HG03571 (cell line): ENCODE measurements around the gene DPYSL3.

Experiments
- ATAC-seq: cut with Tn5 transposase; IDR thresholded peaks from one replicate; pipeline ENCODE4 v1.9.1; 2021; ENCODE audit not compliant: unreplicated experiment

The DPYSL3 gene

DNA sequence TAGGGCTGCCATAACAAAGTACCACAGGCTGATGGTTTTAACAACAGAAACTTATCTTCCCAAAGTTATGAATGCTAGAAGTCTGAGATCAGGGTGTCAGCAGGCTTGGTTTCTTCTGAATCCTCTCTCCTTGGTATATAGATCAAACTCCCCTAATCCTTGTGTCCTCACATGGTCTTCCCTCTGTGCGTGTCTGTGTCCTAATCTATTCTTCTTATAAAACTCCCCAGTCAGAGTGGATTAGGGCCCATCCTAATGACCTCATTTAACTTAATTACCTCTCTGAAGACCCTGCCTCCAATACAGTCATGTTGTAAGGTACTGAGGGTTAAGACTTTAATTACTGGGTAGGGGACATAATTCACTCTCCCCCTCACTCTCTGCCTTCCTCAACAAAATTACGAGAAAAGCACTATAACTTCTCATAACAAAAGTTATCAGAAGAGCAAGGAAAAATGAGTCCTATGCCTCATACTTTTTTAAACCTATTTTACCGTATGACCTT, 68.6 kb downstream of the DPYSL3 start:
- ATAC-seq: no peak

DNA sequence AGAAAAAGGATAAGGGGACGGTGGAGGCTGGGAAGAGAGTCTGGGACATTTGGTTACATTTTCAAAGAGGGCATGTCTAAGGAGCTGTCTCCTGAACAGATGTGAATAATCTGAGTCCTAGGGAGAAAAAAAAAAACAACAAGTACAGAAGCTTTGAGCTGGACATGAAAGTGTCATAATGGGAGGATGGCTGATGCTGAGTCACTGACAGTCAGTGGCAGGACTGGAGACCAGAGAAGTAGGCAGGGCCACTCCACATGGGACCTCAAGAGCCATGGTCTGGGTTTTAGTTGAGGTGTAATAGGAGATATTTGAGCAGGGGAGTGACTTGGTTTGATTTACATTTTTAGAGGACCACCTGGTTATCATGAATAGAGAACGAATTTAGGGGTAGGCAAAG, 70.6 kb downstream of the DPYSL3 start:
- no peak for ATAC-seq

DNA sequence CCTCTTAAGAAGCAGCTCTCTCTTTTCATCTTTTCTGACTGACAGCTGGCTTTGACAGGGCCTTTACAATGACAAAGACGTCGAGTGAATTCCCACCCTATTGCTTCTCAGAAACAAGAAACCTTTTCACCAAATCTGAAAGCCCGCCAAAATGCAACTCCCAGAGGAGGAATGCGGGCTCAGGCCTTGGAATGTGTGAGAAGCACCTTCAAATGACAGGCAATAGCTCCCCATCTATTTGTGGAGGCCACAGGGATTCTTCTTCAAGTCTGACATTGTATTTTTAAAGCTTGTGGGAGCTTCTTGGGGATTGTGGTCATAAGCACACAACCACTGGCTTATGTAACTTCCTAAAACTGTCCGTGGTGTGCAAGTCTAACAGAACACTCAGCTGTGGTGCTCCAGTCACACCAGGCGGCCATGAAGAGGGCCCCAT, 72.7 kb downstream of the DPYSL3 start:
- no peak for ATAC-seq

DNA sequence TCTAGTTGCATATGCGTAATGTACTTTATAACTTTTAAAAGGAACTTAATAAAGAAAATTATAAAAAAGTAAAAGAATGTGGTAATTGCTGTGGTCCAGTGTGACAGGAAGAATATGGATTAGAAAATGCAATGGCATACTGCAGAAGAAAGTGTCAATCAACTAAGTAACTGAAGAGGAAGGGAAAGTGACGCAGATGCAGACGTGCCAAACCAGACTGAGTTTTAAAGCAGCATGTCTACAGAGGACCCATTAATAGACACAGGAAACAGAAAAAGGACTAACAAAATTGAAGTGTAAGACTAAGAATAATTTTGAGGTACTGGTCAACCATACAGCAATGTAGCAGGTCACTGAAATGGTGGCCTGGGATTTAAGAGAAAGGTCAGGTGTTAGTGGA, 73.3 kb downstream of the DPYSL3 start:
- no peak for ATAC-seq

DNA sequence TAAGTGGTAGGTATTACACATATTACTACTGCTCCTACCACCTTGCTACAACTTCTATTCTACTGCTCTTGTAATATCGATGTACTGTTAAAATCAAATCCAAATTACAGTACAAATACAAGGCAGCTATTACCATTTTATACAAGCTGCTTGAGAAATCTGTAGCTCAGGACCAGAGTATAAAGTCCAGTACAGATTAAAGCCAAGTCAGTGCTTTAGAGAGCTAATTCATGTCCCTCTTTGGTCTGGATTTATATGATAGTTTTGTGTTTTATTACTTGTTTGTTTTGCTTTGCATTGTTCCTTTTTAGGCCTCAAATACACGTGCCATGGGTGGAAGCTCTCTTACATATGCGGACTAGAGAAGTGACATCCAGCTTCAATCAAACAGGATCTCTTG, 75.8 kb downstream of the DPYSL3 start:
- ATAC-seq: no peak

DNA sequence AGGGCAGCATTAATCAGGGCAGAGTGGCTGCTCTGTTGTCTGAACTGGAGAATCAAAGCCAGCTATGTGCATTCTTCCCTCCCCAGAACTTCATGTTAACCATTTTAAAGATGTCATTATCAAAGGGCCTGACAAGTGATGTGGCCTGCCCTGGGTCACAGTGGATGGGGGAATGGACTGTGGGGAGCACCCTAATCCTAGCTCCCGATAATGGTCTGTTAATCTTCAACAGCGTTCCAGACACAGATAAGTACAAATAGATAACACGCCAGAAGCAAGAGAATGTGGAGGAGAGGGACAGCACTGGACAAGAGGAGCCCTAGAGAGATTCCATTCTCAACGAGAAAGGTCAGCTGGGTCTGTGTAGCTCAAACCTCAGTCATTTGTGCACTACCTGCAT, 77.5 kb downstream of the DPYSL3 start:
- no peak for ATAC-seq

DNA sequence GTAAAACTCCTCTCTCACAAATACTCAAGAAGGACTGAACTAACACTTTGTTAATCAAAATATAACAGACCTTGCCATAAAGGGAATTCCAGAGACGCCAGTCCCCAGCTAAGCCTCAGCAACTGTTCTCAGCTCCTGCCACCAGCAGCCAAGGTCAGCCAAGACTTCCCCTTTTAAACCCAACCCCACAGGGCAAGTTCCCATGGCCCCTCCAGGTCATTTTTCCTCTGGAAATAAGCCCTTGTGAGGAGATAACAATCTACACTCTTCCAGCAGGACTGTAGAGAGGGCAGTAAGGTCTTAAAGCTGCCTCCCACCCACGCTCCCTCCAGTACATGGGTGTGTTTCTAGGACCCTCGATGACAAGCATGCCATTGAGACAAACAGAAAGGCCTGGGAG, 78.3 kb downstream of the DPYSL3 start:
- ATAC-seq: no peak

DNA sequence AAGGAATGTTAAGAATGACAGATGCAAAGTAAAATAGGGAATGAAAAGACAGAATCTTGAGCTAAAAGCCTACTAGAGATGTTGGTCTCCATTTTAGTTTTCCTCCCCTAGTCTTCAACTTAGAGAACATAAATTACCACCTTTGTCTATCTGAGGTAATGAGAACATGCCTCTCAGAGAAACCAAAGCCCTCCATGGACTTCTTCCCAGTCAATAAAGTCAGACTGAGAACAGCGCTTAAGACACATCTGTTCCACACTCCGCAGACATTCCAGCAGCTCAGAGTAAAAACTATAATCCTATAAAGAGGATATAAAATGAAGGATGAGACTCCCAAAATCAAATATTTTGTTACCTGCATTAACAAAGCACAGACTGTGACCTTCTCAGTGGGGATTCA, 79.2 kb downstream of the DPYSL3 start:
- no peak for ATAC-seq

DNA sequence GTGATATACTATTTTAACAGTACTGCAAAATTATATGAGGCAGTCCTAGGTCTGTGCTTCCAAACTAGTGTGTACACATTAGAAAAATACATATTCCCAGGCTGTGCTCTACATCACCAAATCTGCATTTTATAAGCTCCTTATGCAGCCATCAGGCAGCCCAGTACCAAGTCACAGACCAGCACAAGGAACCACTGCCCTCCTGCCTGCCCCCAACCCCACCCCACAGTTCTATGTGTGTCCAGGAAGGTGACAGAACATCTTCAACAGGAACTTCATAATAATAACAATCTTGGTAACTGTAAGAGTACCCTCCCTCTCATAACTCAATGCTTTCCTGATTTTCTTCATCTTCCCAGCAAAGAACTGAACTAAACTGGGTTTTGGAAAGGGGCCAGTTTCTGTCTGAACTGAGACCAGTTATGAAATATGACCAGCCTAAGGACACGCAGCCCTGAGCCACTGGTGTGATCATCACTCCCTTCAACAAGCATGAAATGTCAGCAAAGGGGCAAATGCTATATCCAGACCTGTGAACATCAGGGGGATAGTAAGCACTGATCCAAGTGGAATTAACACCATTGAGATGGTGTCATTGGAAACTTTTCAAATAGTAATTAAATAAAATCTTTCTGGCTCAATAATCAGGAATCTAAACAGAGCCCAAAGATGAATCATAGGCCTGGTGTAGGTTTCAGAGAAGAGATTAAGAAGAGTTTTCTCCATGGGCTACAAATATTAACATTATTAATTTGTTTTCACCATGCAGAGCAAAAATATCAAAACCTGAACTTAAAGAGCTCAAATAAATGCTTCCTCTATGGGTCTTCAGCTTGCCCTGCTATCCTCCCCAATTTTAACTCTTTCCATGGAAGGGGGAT, 82.1 kb downstream of the DPYSL3 start:
- ATAC-seq: no peak

DNA sequence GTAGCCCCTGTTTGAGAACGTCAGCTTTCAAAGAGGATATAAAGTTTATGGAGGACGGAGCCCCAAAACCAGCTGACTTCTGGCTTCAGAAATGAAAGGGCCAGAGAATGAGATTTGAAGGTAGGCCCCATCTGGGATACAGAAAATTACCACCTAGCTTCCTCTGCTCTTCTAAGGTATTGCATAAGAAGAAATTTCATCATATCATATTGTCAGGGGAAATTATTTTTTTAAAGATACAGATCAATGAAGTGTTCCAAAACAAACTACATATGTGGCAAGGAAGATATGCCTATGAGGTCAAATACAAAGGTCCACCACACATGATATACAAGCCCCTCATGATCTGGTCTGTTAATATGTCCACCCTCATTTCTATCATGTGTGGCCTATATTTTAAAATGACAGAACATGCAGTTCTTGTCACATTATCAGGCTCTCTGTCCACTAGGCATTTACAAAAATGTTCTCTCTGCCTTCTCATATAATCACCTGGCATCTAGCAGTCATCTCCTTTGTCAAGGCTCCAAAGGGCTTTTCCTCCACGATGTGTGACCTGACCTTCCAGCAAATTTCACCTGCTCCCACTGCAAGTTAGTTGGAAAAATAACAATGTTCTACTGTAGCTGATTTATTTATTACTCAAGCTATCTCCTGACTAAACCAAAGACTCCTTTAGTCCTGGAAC, 83.1 kb downstream of the DPYSL3 start:
- no peak for ATAC-seq

DNA sequence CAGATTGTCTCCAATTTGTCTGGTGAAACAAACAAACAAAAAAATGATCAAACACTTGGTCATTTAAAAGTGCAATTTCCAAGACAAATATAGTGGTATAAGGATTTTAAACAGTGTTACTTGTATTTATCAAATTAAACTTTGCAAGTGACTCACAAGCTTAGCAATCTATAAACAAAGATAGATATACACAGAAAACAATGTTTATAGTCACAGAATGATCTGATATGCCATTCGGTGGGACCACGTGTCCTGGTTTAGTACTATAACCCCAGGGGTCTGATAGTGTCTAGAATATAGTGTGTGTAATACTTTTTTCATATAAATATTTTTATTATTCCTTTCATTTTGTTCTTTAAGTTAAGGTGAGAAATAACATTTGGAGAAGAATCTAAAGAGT, 91.3 kb downstream of the DPYSL3 start:
- ATAC-seq: no peak

DNA sequence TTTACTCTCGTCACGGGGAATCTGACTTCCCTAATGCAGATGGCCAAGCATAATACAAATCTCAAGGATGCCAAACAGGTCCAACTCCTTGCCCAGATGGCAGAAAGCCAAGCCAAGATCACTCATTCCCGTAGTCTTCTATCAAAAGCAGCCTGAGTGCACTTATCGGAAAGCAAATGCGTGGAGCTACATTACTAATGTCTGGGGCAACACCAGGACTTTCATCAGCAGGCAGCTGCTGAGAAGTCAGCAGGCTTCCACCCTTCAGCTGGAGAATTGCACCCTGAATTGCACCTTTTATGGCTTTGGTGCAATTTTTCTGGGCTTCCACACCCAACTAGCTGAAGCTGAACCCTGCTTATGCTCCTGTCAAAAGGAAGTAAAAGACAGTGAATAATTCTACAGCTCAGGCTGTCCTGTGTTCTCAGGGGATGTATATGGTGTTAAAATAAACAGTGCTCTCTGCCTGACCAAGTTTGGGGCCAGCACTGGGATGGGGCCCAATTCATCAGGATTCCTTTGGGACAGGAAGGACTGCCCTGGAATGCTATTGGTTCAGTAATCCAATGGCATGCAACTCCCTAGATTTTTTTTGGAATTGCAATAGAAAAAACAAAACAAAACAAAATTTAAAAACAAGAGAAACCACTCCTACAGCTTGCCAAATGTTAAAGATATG, 92.6 kb downstream of the DPYSL3 start:
- no peak for ATAC-seq

DNA sequence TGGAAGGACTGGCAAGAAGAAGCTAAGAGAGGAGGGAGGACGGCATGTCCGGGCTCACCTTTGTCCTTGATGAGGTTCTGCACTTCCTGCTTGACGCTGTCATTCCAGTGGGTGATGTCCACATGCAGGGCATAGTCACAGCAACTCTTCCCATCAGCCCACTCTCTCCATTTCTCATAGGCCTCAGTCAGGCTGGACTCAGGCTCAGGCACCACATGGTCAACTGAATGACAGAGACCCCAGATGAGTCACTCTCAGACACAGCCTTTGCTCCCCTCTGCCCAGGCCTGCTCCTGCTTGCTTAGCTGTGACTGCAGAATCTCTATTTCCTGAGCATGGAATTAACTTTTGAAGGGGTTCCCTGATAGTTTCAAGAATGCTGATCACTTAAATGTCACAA, 94.2 kb downstream of the DPYSL3 start:
- ATAC-seq: no peak

DNA sequence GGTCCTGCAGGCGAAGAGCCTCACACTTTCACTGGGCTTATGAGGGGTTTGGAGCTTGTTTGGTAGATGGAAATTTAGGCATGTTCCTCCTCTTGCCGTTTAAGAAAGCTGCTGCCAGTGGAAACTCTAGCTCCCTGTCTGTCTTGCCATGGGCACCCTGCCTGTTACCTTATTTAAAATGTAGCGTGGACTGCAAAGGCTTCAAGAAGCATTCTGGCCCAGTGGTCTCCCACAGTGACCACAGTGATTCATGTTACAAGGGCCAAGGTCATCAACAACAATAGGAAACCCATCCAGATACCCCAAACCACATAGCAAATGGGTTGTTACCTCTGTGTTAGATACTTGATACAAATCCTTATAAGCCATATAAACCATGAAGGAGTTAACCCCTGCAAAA, 96.6 kb downstream of the DPYSL3 start:
- ATAC-seq: no peak

DNA sequence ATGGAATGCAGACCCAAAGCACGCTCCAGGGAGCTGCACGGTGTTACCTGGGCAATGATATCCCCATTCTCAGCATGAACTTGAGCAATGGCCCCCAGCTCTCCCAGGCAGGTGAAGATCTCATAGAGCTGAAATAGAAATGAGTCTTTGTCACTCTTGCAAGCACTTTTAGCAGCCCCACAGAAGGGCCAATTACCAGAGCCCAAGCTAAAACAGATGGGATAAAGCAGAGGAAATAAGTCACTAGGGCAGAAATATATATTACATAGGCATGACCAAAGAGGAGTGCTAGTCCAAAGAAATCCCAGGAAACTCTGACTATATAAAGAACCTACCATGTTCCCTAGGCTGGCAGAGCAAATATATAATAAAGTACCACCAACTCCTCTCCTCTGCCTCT, 97.3 kb downstream of the DPYSL3 start:
- ATAC-seq: no peak

DNA sequence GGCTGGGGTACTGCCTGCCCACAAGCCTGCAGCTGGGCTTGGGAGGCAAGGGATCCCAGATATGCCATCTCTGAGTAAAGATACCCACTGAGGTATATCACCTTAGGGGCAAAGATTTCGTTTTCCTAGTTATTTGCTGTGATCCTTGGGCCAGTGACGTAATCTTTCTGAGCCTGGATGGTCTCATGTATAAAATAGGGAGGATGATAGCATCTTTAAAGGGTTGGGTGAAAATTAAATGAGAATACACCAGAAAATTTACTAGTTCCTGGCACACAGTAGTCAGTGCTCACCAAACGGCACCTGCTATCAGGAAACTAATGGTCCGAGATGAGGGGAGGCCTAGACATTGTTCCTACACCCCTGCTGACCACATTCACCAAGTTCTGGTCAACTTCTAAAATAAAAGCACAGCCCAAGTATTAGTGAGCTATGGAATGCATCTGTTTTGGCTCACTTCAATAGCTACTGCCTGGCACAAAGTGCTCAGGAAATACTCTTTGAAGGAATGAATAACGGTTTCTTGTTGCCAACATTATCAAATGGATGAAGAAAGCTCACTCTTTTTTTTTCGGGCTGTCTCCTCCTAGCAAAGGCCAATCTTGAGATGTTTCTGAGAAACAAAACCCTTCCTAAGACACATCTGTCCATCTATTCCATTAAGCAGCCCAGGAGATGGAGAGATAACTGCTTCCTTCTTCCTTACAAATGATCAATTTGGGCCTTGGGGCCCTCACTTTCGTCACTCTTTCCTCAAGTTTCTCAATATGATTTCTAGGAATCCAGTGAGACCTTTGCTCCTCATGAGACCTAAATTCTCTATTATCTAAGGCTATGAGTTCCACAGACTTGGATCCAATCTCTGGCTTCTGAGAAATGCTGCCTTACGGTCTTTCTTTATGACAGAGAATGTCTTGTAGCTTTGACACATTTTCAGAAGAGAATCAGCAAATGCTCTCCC, 98.2 kb downstream of the DPYSL3 start:
- ATAC-seq: no peak

DNA sequence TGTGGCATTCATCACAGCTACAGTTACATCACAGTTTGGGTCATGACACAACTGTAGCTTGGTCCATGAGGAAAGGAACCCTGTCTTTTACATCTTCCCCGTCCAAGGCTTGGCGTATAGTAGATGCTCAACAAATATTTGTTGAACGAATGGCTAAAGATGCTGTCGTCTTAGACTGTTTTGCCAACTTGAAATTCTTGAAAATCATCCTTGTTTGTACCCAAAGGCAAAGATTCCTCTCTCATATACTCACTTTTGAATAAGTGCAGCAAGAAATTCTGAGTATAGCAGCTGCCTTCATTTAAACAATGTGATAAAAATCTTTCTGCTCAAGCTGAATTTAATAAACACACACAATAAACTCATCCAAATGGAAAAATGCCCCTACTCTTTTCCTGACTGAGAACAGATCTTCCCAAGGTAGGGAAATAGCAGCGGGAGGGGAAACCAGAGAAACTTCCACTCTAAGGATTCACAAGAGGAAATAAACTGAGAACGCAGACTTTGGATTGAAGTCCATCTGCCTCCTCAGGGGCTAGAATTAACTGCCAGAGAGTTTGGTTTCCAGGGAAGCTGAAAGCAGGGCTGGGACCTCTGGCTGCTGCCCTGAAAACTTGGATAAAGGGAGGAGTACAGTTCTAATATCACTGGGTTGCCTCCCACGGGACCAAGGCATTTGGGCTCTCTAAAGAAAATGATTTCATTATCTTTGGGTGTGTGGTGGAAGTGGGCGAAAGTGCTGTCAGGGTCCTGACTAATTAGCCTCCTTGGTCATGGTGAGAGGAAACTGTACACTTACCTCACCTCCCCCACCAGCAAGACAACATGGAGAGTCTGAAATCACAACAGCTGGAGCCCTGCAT, 99.1 kb downstream of the DPYSL3 start:
- no peak for ATAC-seq

DNA sequence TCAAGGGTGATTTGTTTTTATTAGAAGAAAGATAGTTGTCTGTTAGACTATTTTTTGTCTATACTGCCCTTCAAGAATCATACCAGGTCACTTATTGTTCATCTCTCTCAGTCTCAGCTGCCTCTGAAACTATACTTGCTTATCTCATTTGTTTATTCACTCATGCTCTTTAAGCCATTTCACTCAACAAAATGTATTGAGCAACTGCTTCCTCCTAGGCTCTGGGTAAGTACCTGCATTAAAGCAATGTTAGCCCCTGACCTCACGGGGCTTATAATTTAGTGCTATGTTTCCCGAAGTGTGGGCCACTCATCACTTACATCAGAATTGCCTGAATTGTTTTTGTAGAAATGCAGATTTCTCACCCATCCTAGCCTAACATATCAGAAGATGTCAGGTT, 100.9 kb downstream of the DPYSL3 start:
- no peak for ATAC-seq

DNA sequence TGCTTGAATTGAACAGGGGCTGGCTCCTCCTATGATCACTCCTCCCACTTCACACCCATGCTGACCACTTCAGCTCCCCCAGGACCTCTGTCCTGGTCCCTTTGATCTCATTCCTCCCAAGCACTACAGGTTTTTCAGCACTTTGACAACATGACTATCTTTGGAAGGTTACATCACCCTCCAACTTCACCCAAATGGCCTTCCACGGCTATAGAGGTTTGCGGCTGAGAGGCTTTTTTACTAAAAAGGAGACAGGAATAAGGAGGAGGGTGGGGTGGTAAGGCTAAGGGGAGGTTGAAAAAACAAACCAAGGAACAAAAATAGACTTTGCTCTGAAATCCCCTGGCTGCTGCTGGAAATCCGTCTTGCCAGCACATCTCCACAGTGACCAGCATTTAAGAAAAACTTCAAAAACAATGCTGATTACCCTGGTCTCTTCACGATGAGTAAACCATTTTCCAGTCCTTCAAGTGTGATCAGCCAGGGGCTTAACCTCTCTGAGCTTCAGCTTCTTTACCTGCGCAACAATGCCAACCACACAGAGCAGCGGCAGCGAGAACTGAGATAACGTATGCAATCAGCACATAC, 102.7 kb downstream of the DPYSL3 start:
- ATAC-seq: no peak
